GM19240 (cell line): ENCODE measurements around the gene MFGE8.

ENCODE experiments used
- DNase-seq: peaks from one replicate; pipeline ENCODE4 v3.0.0; 2011; ENCODE audit warnings: low spot score; ENCODE audit not compliant: insufficient read length

Gene MFGE8

DNA sequence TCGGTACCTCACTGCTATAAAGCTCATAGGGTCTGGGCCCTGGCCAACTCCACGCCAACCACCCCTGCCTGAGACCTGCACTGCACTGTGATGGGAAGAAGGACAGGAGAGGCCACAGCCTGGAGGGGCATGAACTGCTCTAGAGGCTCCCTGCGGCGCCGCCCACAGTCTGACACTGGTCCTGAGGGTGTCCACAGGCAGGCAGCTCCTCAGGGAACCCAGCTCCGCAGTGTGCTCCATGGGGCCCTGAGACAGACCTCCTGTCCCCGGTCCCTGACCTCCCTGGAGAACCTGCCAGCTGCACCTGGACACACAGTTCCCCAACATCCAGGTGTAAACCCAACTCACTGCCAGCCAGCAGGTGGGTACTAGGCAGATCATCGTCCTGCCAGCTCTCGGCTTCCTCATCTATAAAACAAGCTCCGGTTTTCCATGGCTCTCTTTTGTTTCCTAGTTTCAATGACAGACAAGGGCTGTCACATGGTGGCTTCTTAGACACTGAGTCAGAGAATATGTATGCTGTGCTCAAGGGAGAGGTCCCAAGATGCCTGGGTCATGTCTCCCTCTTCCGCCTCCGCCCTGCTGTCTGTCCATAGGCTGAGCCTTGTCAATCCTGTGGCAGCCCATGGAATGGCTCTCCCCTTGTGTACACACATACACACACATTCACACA lies 12.7 kb downstream of the MFGE8 start:
- no peak for DNase-seq

DNA sequence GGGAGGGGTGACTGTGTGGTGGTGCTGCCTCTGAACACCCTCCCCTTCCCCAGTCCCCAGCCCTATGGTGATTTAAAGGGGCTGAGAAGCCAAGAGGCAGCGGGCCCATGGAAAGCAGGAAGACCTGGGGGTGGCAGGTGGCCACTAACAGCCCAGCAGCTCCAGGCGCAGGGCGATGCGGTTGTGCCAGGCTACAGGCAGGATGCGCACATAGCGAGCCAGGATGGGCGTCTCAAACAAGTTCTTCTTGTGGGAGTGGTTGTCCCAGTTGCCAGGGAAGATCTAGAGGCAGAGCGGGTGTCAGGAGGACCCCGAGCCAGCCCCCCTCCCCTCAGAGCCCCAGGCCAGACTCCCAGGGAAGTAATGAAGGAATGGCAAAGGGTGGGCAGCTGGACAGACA lies 13.9 kb downstream of the MFGE8 start:
- no peak for DNase-seq

DNA sequence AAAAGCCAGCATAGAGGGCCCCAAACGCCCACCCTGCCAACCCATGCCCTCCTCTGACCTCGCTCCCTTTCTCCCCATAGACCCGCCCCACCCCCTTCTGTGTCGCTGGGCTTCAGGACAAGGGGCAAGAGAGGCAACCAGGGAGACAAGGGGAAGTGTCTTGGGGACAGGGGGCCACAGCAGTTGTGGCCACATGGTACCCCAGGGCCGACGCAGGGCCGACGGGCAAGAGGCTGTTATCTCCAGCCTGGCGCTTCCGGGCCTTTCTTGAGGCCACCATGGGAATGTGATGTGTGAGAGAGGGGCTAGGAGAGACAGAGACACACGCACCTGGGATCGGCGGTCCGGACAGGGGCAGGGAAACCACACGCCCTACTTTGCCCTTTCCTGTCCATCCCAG lies 14.4 kb downstream of the MFGE8 start:
- no peak for DNase-seq

DNA sequence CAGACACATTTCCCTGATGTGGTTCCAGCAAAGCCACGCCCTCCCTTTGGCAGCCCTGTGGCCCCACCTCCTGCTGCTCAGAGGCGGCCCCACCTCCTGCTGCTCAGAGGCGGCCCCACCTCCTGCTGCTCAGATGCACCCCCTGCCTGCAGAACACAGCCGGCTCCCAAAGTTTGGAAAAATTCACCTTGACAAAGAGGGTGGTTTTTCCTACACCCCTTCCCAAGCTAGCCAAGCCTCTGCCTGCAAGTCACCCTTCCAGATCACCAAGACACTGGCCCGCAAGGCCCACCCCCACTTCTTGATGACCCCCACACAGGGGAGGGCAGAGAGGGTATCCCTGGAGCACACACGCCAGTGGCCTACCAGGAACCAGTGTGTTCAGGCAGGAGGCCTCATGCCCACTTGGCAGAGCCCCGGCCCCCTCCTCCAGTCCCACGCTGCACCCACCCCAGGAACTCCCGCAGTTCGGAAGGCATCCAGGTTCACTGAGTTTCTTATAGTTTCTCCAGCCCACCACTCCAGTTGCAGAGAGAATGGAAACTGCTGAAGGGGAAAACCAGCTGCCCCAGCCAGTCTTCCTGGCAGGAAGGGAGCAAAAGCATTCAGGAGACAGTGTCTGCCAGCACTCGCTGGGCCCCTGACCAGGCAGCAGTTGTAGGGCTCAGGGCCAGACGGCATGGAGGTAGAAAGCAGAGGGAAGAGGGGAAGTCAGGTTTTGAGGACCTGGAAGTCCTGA lies 15.6 kb downstream of the MFGE8 start:
- DNase-seq, result no peak

DNA sequence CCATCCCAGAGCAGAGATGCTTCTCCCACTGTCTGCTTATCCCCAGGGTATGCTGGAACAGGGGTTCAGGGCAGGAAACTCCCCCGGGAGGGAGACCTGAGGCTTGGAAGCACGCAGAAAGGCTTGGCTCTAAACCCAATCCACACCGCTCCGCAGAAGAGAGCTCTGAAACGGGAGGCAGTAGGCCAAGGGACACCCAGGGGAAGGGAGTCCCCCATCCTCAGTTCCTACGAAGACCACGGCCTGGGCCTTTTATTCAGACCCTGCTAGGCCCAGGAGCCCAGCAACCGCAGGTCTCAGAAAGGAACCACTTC lies 16.1 kb downstream of the MFGE8 start:
- no peak for DNase-seq

DNA sequence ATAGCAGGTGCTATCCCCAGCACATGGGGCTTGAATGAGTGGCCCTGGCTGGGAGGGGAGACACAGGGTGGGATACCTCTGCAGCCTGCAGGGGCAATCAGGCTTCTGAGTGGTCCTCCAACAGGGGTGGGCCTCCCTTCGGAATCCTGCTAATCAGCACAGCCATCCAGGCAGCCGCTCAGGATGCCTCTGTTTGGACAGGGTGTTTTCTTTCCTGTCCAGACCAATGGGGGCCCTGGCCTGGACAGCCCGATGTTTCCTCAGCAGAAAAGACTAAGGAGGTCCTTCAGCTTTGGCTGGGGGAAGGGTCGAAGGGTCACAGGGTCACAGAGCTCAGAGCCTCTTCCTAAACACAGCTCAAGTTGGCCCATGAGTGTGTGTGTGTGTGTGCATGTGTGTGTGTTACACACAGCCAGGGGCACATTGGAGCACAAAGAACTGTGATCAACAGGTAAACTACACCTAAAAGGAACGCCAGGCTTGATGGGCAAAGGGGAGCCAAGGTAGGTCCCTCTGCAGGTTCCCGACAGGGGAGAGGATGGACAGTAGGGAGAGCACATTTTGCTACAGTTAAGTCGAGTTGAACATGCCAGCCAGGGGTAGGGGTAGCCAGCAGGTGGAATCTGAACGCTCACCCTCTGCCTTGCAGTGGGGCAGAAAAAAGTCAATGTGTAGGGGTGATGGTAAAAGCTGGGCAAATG lies 16.7 kb downstream of the MFGE8 start:
- no peak for DNase-seq

DNA sequence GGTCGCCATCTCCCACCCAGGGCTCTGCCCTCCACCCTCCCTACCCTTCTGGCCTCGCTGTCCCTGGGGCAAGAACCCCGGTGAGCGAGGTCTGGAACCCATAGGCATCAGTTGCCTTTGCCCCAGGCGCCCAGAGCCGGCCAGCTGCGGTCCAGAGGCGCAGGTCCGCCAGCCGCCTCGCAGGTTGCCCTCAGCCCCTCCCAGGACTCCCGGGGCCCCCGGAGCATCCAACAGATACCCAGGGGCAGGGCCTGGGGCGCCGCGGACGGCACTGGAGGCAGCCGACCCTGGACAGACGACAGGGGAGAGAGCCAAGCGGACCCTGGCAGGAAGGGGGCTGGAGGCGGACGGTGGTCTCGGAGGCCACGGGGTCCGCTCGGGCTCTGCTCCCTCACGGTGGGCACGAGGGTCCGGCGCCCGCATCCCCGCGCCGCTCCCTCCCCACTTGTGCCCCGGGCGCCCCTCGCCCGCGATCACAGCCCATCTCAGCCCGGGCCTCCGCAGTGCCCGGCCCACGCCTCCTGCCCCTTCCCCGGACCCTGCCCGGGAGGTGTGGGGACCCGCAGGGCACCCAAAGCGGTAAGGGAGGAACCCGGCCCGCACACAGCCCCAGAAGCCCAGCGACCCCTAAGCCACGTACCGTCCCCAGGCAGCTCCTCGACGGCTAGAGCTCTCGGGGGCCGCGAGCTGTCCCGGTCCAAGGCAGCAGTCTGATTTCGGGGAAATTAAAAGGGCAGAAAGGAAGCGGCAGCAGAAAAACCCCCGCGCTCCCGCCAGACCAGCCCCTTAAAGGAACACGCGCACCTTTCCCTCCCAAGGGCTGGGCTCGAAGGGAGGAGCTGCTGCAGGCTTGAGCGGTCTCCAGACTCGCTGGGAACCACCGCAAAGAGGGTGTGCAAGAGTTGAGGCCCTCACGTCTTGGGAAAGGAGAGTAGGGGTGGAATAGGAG lies 18.1 kb downstream of the MFGE8 start, which contains the start of gene HAPLN3:
TSS of gene HAPLN3 (minus strand) at position 726 of the 949 bp plus-strand sequence. CDS start 8,246 bp downstream, outside the sequence.
- peak; percentile 50 for DNase-seq

DNA sequence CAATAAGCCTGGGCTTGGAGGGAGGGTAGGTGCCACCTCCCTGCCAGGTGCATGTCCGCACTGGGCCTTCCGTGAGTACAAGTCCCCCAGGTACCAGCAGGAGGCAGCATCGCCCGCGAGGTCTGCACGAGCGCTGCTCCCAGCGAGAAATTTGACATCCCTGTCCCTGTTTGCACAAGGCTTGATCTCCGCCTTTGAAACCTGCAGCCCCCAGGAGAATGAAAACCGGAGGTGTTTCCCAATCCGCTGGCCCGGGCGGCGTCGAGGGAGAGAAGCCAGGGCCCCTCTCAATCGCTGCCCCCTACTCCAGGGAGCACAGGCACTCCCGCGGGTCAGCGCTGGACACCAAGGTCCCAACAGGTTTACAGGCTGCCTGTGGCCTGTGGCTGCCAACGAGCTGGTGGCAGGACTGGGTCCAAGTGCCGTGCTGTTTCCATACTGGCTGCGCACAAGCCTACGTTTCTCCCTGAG lies 18.8 kb downstream of the MFGE8 start:
- peak; percentile 44 for DNase-seq

DNA sequence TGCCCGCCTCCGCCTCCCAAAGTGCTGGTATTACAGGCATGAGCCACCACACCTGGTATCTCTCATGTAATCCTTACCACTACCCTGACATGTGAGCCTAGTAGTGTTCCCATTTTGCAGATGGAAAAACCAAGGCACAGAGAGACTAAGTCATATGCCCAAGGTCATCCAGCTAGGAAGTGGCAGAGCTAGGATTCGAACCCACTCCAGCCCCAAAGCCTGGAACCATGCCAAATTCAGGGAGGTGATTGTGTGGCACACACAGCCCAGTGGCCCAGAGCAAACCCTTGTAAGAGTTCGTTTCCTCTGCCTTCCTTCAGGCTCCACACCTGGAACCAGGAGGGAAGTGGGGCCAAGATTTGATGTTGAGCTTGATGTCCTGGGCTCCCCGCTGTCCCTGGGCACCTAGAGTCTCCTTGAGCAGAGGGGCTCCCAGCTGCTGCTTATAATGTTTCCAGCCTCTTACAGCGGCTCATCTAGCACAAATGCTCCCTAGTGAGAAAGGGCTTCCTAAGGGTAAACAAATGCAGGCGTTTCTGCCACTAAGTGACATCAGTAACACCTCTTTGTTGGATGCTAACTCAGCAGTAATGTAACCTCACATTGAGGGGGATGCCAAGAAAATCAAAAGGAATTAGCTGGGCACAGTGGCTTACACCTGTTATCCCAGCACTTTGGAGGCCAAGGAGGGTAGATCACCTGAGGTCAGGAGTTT lies 21.5 kb downstream of the MFGE8 start:
- DNase-seq, result no peak

DNA sequence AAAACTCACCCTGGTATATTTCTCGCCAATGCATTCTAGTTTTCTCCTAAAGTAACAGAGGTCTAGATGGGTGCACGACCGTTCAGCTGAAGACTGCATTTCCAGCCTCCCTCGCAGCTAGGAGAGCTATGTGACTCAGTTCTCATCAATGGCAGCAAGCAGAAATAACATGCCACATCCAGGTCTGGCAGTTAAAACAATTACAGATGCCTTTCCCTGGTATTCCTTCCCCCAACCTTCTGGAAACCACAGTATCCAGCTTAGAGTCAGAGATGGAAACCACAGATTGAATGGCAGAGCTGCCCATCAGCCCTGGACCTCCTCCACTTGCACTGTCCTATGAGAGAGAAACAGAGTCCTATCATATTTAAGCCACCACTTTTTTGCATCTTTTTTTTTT lies 22.7 kb downstream of the MFGE8 start:
- no peak for DNase-seq

DNA sequence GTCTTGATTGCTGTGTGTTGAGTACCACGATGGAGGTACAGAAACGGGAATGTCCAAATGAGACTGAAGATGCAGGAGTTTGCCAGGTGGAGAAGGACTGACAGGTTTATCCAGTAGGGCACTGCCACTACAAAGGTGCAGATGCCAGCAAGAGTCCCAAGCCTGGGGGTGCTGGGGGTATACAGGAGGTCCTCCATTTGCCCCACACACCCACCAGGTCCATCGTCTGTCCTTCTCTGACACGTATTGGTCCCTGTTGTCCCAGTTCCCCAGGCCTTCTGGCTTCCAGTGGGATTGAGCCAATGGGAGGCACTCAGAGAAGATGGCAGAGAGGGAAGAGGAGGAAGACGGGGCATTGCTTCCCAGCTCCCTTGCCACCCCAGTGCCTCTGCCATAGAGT lies 24.5 kb downstream of the MFGE8 start:
- DNase-seq, result no peak

DNA sequence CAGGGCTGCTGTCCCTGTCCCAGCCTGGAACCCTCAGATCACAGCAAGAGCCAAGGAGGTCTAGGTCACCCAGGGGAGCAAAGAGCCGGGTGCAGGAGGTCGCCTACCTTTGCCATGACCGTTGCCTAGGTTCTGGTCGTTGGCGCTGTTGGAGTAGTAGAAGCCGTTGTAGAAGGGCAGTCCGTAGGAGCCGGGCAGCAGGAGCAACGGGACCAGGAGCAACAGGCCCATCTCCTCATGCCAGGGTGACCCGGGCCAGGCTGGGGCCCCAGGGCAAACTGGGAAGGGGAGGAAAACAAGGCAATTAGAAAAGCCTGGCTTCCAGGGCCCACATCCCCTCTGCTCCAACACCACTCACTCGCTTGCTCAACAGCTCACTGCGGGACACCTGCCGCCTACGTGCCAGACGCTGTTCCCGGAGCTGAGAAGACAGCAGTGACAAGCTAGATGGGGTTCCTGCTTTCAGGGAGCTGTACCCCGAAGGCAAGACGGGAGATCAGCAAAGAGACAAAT lies 26.1 kb downstream of the MFGE8 start:
- DNase-seq, result no peak

DNA sequence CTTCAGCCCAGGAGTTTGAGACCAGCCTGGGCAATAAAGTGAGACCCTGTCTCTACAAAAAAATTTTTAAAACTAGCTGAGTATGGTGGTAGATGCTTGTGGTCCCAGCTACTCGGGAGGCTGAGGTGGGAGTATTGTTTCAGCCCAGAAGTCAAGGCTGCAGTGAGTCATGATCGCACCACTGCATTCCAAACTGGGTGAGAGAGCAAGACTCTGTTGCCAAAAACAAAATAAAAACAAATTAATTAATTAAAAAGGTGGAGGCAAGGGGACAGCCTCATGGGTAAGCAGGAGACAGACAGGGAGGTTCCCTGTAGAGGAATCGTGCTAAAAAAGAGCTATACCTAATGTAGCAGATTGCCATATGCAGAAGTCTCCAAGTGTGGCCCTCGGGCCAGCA lies 30.4 kb downstream of the MFGE8 start:
- no peak for DNase-seq

DNA sequence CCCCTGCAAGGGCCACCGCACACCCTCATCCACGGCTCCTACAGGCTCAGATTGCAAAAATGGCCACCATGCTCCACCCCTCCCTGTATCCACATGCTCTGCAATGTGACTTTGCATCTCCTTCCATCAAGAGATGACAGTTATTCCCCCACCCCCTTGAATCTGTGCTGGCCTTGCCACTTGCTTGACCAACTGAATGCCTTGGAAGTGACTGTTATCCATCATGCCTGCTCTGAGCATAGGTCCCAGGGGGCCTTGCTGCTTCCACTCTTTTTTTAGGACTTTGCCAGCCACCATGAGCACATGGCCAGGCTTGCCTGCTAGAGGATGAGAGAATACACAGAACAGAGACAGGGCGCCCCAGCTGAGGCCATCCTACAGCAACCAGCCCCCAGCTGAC lies 31.4 kb downstream of the MFGE8 start:
- DNase-seq, result no peak

DNA sequence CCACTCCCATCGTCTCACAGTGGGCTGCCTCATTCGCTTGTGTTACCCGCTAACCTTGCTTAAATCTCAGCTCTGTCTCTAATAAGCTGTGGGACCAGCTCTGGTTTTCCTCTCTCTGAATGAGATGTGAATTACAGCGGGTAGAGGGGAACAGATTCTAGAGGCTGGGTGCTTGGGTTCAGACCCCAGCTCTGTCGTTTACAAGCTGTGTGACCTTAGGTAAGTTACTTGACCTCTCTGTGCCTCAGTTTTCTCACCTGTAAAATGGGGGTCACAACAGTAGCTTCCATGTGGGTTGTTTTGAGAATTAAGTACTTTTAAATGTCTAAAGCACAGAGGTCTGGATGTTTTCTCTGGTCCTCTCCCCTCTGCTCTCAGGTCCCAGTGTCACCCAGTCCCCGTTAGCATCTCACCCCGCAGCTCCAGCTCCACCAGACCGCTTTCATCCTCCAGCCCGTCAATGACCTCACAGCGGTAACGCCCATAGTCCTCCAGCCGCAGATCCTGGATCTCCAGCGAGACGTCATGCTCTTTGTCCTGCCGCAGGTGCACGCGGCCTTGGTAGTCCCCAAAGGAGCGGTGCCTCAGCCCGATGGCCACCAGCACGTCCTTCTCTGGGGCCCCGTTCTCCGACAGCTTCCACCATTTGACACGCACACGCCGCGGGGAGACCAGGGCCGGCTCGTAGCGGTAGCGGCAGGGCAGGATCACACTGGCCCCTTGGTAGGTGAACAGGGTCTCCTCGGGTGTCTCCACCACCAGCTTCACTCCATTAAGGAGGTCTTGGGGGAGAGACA lies 32.0 kb downstream of the MFGE8 start:
- DNase-seq, result no peak

DNA sequence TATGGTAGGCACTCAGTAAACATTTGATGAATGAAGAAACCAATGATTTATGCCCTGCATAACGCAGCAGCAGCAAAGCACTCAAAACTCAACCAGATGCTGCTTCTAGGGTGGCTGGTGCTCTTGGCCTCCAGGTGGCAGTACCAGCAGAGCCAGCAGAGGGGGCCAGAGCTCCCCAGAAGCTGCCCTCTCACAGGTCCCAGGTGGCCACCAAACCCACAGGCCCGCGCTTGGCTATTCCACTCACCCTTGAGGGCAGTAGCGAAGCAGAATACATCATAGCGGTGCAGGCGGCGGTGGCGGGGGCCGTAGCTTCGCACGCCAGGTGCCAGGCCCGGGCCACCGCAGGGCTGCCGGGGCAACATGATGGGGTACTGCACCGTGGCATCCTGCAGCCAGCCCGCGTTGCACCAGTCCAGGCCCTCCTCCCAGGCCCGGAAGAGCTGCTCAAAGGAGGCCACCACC lies 34.4 kb downstream of the MFGE8 start:
- peak; percentile 67 for DNase-seq

DNA sequence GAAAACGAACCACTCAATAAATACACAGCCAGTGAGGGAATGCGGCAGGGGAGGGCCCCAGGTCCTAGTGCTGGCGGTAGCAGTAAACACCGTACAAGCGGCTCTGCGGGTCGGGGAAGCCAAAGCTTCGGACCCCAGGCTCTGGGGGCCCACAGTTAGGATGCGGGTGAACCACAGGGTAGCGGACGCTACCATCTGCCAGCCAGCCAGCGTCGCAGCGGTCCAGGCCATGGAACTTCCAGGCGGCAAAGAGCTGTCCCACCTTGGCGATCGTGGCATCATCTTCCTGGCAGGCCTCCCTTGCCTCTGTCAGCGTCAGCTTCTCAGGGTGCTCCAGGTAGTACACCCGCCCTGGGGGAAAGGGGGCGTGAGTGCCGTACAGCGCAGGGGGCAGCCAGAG lies 35.3 kb downstream of the MFGE8 start:
- DNase-seq, result no peak

DNA sequence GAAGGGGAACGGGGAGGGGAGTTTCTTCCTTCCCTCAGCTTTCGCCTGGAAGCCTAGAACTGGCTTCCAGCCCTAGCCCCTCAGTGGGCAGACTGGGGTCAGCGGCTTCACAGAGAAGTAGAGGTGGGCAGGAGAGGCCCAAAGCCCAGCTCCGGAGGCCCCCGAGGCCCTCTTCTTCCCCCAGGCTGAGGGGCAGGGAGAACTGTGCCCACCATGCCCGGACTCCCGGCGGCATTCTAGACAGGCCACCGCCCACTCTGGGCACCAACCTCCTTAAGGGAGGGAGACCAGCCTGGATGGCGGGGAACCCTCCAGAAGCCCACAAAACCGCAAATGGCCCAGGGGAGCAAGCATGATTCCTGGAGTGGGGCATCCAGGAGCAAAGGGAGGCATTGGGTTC lies 35.8 kb downstream of the MFGE8 start:
- DNase-seq, result no peak

DNA sequence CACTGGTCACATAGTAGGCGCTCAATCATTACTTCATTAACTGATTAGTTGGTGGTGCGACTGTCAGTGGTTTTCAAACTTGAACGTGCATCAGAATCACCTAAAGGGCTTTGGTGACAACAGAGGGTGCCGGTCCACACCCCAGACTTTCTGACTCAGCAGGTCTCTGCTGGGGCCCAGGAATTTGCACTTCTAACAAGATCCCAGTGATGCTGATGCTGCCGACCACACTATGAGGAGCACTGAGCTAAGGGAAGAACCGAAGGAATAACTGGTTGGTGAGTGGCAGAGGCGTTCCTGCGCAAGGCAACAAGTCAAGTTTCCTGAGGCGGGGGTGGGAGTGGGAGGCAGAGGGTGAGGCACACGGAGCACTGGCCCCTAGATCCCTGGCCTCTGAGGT lies 36.6 kb downstream of the MFGE8 start:
- no peak for DNase-seq

DNA sequence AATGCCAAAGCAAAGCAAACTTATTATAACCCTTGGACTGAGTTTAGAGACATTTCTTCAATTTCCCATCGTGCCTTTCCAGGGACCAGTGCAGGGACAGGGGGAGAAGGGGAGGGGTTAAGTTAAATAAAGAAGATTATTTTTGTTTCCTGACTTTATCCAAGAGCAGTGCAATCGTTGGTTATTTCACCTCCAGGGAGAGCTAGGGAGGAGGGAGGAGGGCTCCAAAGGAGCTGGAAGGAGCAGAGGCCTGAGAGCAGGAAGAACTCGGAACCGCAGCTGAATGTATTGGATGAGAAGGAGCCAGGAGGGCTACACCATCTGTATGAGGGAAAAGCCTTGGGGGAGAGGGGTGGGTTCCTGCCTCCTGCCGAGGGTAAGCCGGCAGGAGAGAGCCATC lies 38.5 kb downstream of the MFGE8 start:
- no peak for DNase-seq
